DOHH2 (cell line): ENCODE results near the gene CD247.

Source experiments
- H3F3A ChIP-seq: fragments of 200-600 bp; sonication (generic), shearing (Covaris generic); 2 replicates; pipeline ENCODE4 v1.6.0; 2016; ENCODE audit warnings: antibody characterized with exemption, mild to moderate bottlenecking; ENCODE audit not compliant: control insufficient read depth, insufficient read depth
- H3K27ac ChIP-seq: fragments of 200-600 bp; sonication (generic); 2 replicates; pipeline ENCODE4 v1.5.1; 2014; ENCODE audit warnings: low read depth, mild to moderate bottlenecking, low read length, moderate library complexity
- H3K27me3 ChIP-seq: fragments of 200-600 bp; sonication (generic); 2 replicates; pipeline ENCODE4 v1.6.1; 2014; ENCODE audit warnings: mild to moderate bottlenecking, low read length, mixed read lengths; ENCODE audit not compliant: control insufficient read depth
- H3K36me3 ChIP-seq: fragments of 200-600 bp; sonication (generic); 2 replicates; pipeline ENCODE4 v1.6.1; 2014; ENCODE audit warnings: mild to moderate bottlenecking, low read length, moderate library complexity, mixed read lengths; ENCODE audit not compliant: control insufficient read depth
- H3K4me1 ChIP-seq: fragments of 200-600 bp; sonication (generic); 2 replicates; pipeline ENCODE4 v1.6.1; 2014; ENCODE audit warnings: mild to moderate bottlenecking, low read length, mixed read lengths; ENCODE audit not compliant: control insufficient read depth
- H3K4me2 ChIP-seq: fragments of 200-600 bp; sonication (generic); 2 replicates; pipeline ENCODE4 v1.6.0; 2014; ENCODE audit warnings: mild to moderate bottlenecking, low read length, moderate library complexity
- H3K4me3 ChIP-seq: fragments of 200-600 bp; sonication (generic); 2 replicates; pipeline ENCODE4 v1.5.1; 2014; ENCODE audit warnings: mild to moderate bottlenecking, low read length, mixed read lengths
- H3K79me2 ChIP-seq: fragments of 200-600 bp; sonication (generic); 2 replicates; pipeline ENCODE4 v1.6.1; 2014; ENCODE audit warnings: mild to moderate bottlenecking, low read length, mixed read lengths; ENCODE audit not compliant: control insufficient read depth
- H3K9me2 ChIP-seq: fragments of 200-600 bp; sonication (generic); replicated peaks from 2 replicates; pipeline ENCODE4 v1.6.1; 2014; ENCODE audit warnings: mild to moderate bottlenecking, low read length, mixed read lengths; ENCODE audit not compliant: control insufficient read depth
- H3K9me3 ChIP-seq: fragments of 200-600 bp; sonication (generic); 2 replicates; pipeline ENCODE4 v1.6.1; 2014; ENCODE audit warnings: antibody characterized with exemption, low read length, mixed read lengths; ENCODE audit not compliant: control insufficient read depth, insufficient read depth
- H4K20me1 ChIP-seq: fragments of 200-600 bp; sonication (generic); 2 replicates; pipeline ENCODE4 v1.6.0; 2014; ENCODE audit warnings: low read depth, mild to moderate bottlenecking, antibody characterized with exemption, low read length, moderate library complexity; ENCODE audit not compliant: control insufficient read depth, insufficient read depth
- EZH2phosphoT487 ChIP-seq: fragments of 200-600 bp; sonication (generic); IDR thresholded peaks from 2 replicates; pipeline ENCODE4 v1.6.1; 2017; ENCODE audit warnings: borderline replicate concordance, mild to moderate bottlenecking, antibody characterized with exemption, low read length, moderate library complexity, mixed read lengths
- TF ChIP-seq, protein P1 (sequence below): fragments of 200-600 bp; sonication (generic); IDR thresholded peaks from one replicate; pipeline ENCODE4 v1.5.1; 2014; ENCODE audit warnings: antibody characterized with exemption, mild to moderate bottlenecking, low read depth, low read length; ENCODE audit not compliant: poor library complexity, severe bottlenecking

CD247 gene

GRCh38 chr1:167409183-167409582 lies 109.1 kb downstream of the CD247 start:
- H3K4me2 ChIP-seq, result no peak overlapping the region
- H3K36me3 ChIP-seq, result peaks cover 69% of the 10 kb centered on the region
- no peak for TF ChIP-seq EZH2phosphoT487
- TF ChIP-seq, protein P1, sequence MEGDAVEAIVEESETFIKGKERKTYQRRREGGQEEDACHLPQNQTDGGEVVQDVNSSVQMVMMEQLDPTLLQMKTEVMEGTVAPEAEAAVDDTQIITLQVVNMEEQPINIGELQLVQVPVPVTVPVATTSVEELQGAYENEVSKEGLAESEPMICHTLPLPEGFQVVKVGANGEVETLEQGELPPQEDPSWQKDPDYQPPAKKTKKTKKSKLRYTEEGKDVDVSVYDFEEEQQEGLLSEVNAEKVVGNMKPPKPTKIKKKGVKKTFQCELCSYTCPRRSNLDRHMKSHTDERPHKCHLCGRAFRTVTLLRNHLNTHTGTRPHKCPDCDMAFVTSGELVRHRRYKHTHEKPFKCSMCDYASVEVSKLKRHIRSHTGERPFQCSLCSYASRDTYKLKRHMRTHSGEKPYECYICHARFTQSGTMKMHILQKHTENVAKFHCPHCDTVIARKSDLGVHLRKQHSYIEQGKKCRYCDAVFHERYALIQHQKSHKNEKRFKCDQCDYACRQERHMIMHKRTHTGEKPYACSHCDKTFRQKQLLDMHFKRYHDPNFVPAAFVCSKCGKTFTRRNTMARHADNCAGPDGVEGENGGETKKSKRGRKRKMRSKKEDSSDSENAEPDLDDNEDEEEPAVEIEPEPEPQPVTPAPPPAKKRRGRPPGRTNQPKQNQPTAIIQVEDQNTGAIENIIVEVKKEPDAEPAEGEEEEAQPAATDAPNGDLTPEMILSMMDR, result peak; percentile 51
- no peak overlapping the region for H3K27ac ChIP-seq
- H4K20me1 ChIP-seq, result no peaks in the 10 kb centered on the region
- no peaks in the 10 kb centered on the region for H3K4me1 ChIP-seq
- no peaks in the 10 kb centered on the region for H3K9me2 ChIP-seq
- H3F3A ChIP-seq, result peaks cover 4% of the 10 kb centered on the region; the same call in 1 of the 2 replicates
- no peak overlapping the region for H3K4me3 ChIP-seq
- no peaks in the 10 kb centered on the region for H3K27me3 ChIP-seq
- no peaks in the 10 kb centered on the region for H3K79me2 ChIP-seq
- H3K9me3 ChIP-seq, result no peaks in the 10 kb centered on the region

DNA sequence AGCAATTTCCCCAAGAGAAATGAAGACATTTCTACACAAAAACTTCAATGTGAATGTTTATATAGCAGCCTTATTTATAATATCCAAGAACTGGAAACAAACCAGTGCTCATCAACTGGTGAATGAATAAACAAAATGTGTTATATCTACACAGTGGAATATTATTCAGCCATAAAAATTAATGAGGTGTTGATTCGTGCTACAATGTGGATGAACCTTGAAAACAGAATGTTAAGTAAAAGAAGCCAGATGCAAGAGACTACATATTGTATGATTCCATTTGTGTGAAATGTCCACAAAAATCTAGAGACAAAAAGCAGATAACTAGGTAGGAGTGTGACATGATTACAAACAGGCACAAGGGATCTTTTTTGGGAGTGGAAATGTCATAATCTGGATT lies 110.0 kb downstream of the CD247 start:
- Histone ChIP-seq H3K36me3 (peaks cover 74% of the 10 kb centered on the region), H3K9me2 (no peaks in the 10 kb centered on the region), H3K27ac (no peak overlapping the region), H3K4me3 (no peak overlapping the region), H3F3A (peaks cover 4% of the 10 kb centered on the region; the same call in 1 of the 2 replicates), H3K9me3 (no peaks in the 10 kb centered on the region), H3K4me2 (no peak overlapping the region), H3K27me3 (no peaks in the 10 kb centered on the region), H3K79me2 (no peaks in the 10 kb centered on the region), H4K20me1 (no peaks in the 10 kb centered on the region), H3K4me1 (no peaks in the 10 kb centered on the region)
- TF ChIP-seq, protein P1, result no peak
- TF ChIP-seq EZH2phosphoT487, result no peak

DNA sequence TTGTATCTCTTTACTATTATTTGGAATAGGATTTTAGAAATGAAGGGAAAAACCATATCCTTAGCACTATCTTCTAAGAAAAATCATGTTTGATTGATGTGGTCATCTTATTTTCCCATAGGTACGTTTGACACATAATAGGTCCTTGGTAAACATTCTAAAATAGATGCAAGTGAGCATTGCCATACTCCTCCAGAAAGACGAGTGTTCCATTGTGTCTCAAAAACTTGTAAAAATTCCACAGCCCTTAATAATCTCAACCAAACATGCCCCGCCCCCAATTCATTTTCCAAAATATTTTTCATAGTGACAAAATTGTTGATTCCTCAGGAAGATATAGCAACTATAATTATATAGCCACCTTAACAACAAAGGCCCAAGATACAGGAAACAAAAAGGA lies 113.4 kb downstream of the CD247 start:
- H3K36me3 ChIP-seq, result peaks cover 79% of the 10 kb centered on the region
- TF ChIP-seq, protein P1, result no peak
- no peak for TF ChIP-seq EZH2phosphoT487
- H3K79me2 ChIP-seq, result no peaks in the 10 kb centered on the region
- H3K4me3 ChIP-seq, result no peak overlapping the region
- no peaks in the 10 kb centered on the region for H3K9me2 ChIP-seq
- H3K9me3 ChIP-seq, result no peaks in the 10 kb centered on the region
- no peaks in the 10 kb centered on the region for H4K20me1 ChIP-seq
- no peaks in the 10 kb centered on the region for H3K27me3 ChIP-seq
- no peak overlapping the region for H3K4me2 ChIP-seq
- peaks cover 12% of the 10 kb centered on the region for H3F3A ChIP-seq
- H3K4me1 ChIP-seq, result peaks cover 12% of the 10 kb centered on the region
- H3K27ac ChIP-seq, result no peak overlapping the region
